H1 (cell line): ENCODE data around the gene SBK2. TPM values are rescaled to one million over a fixed set of nuclear protein-coding genes. Genes with fewer than 3 reads are reported as not detected.

Experiments used
- CTCF ChIA-PET: fragments of 300-600 bp; sonication (Branson Sonifier 250); formaldehyde crosslinking; loops from one replicate; lab custom pipeline; 2021; ENCODE audit not compliant: partially characterized antibody; lab: Charles Lee
- POLR2A ChIA-PET: fragments of 300-600 bp; sonication (Branson Sonifier 250); formaldehyde crosslinking; loops from one replicate; lab custom pipeline; 2021; ENCODE audit warnings: inconsistent platforms; ENCODE audit not compliant: partially characterized antibody; lab: Charles Lee
- DNase-seq, 2 experiments: peaks; one replicate each; pipeline versions ENCODE4 v3.0.0 to v3.0.0-alpha.2; 2010 to 2022; ENCODE audit warnings: low spot score in 2 of 2, low read depth in 1 of 2, mixed read lengths in 1 of 2
- FAIRE-seq: peaks from 2 replicates; lab custom pipeline; 2011; peaks lifted over from hg19 to GRCh38; lab: Jason Lieb, UNC
- H2AFZ ChIP-seq: 2 replicates; pipeline ENCODE4 v1.8.1; 2012; ENCODE audit warnings: low read length, inconsistent platforms
- H2AK5ac ChIP-seq: 2 replicates; pipeline ENCODE4 v1.6.1; 2013; ENCODE audit warnings: low read depth, low read length
- H2BK120ac ChIP-seq: replicated peaks from 2 replicates; pipeline ENCODE3; 2013; ENCODE audit warnings: low read depth, low read length, inconsistent platforms
- H2BK12ac ChIP-seq: 2 replicates; pipeline ENCODE4 v1.6.1; 2013; ENCODE audit warnings: low read depth, low read length
- H2BK15ac ChIP-seq: 2 replicates; pipeline ENCODE4 v1.6.1; 2013; ENCODE audit warnings: low read length
- H2BK20ac ChIP-seq: 2 replicates; pipeline ENCODE4 v1.6.1; 2013; ENCODE audit warnings: low read length
- H2BK5ac ChIP-seq: 2 replicates; pipeline ENCODE4 v1.6.1; 2013; ENCODE audit warnings: low read depth, low read length
- H3K14ac ChIP-seq: 2 replicates; pipeline ENCODE4 v1.6.1; 2013; ENCODE audit warnings: inconsistent platforms; ENCODE audit not compliant: insufficient read length
- H3K18ac ChIP-seq: 2 replicates; pipeline ENCODE4 v1.6.1; 2013; ENCODE audit warnings: low read length; ENCODE audit errors: extremely low read depth
- H3K23ac ChIP-seq: 2 replicates; pipeline ENCODE4 v1.6.1; 2013; ENCODE audit warnings: inconsistent platforms; ENCODE audit not compliant: insufficient read length
- H3K23me2 ChIP-seq: 2 replicates; pipeline ENCODE4 v1.6.1; 2013; ENCODE audit warnings: low read depth, low read length
- H3K27ac ChIP-seq: 2 replicates; pipeline ENCODE4 v1.6.1; 2011; ENCODE audit warnings: low read depth, low read length, inconsistent platforms
- H3K27me3 ChIP-seq, 4 experiments: replicated peaks in 1 of 4; 1 replicate in 1 of 4; 2 replicates in 3 of 4; pipeline versions ENCODE4 v1.6.1 to v1.8.1; 2011 to 2013; ENCODE audit warnings: low read length in 3 of 4, mild to moderate bottlenecking in 3 of 4, inconsistent platforms in 2 of 4, mixed read lengths in 2 of 4, moderate library complexity in 1 of 4; ENCODE audit not compliant: control insufficient read depth in 3 of 4, insufficient read depth in 3 of 4; ENCODE audit errors: extremely low read depth in 1 of 4
- H3K36me3 ChIP-seq, 4 experiments: 2 replicates each; pipeline versions ENCODE4 v1.6.1 to v1.8.1; 2011 to 2013; ENCODE audit warnings: mild to moderate bottlenecking in 4 of 4, low read length in 3 of 4, moderate library complexity in 2 of 4, control low read depth in 1 of 4, inconsistent platforms in 1 of 4; ENCODE audit not compliant: insufficient read depth in 4 of 4, control insufficient read depth in 2 of 4
- H3K4ac ChIP-seq: replicated peaks from 2 replicates; pipeline ENCODE3; 2013; ENCODE audit warnings: low read length, low read depth, mixed read lengths, inconsistent platforms; ENCODE audit not compliant: insufficient read length
- H3K4me1 ChIP-seq, 4 experiments: replicated peaks in 1 of 4; 1 replicate in 1 of 4; 2 replicates in 3 of 4; pipeline versions ENCODE4 v1.6.1 to v1.8.1; 2011 to 2013; ENCODE audit warnings: low read length in 3 of 4, inconsistent platforms in 2 of 4, mixed read lengths in 1 of 4; ENCODE audit not compliant: insufficient read depth in 4 of 4, control insufficient read depth in 3 of 4
- H3K4me2 ChIP-seq, 2 experiments: 2 replicates each; pipeline versions ENCODE4 v1.6.1 to v1.8.1; 2011 to 2013; ENCODE audit warnings: low read depth in 2 of 2, low read length in 2 of 2, control low read depth in 1 of 2, inconsistent platforms in 1 of 2, mild to moderate bottlenecking in 1 of 2; ENCODE audit not compliant: insufficient read depth in 1 of 2
- H3K4me3 ChIP-seq, 4 experiments: fragments of 200-600, 300-600 bp in 1 of 4; sonication (generic), shearing (Covaris generic), sonication (Bioruptor Twin) in 1 of 4; 2 replicates each; pipeline versions ENCODE4 v1.5.1 to v1.8.1; 2011 to 2016; ENCODE audit warnings: low read length in 4 of 4, low read depth in 3 of 4, control low read depth in 2 of 4, inconsistent platforms in 2 of 4, mild to moderate bottlenecking in 2 of 4, mixed read lengths in 1 of 4, moderate library complexity in 1 of 4; ENCODE audit not compliant: insufficient read depth in 2 of 4; ENCODE audit errors: extremely low read depth in 1 of 4
- H3K56ac ChIP-seq: replicated peaks from 2 replicates; pipeline ENCODE3; 2013; ENCODE audit warnings: low read depth, mild to moderate bottlenecking, mixed read lengths, low read length, inconsistent platforms; ENCODE audit not compliant: insufficient read length
- H3K79me1 ChIP-seq: 2 replicates; pipeline ENCODE4 v1.6.1; 2013; ENCODE audit warnings: low read depth, low read length, control low read depth
- H3K79me2 ChIP-seq, 2 experiments: 2 replicates each; pipeline versions ENCODE4 v1.6.1 to v1.8.1; 2012 to 2013; ENCODE audit warnings: low read length in 2 of 2, mild to moderate bottlenecking in 2 of 2, inconsistent platforms in 1 of 2; ENCODE audit not compliant: insufficient read depth in 2 of 2, control insufficient read depth in 1 of 2
- H3K9ac ChIP-seq, 4 experiments: replicated peaks in 1 of 4; 1 replicate in 1 of 4; 2 replicates in 3 of 4; pipeline versions ENCODE4 v1.6.1 to v1.8.1; 2011 to 2013; ENCODE audit warnings: low read depth in 3 of 4, low read length in 3 of 4, control low read depth in 2 of 4, mild to moderate bottlenecking in 2 of 4, moderate library complexity in 2 of 4, inconsistent platforms in 1 of 4; ENCODE audit errors: extremely low read depth in 1 of 4
- H3K9me3 ChIP-seq, 2 experiments: 2 replicates each; pipeline versions ENCODE4 v1.6.1 to v1.8.1; 2012 to 2013; ENCODE audit warnings: mild to moderate bottlenecking in 2 of 2, moderate library complexity in 2 of 2, control low read depth in 1 of 2, inconsistent platforms in 1 of 2, low read depth in 1 of 2, low read length in 1 of 2, mixed read lengths in 1 of 2; ENCODE audit not compliant: insufficient read depth in 2 of 2
- H4K20me1 ChIP-seq, 2 experiments: replicated peaks in 1 of 2; 2 replicates each; pipeline versions ENCODE3 to v1.8.1; 2011 to 2013; ENCODE audit warnings: inconsistent platforms in 2 of 2, low read length in 2 of 2, mild to moderate bottlenecking in 1 of 2; ENCODE audit not compliant: insufficient read depth in 2 of 2, control insufficient read depth in 1 of 2
- H4K5ac ChIP-seq: 2 replicates; pipeline ENCODE4 v1.6.1; 2013; ENCODE audit warnings: low read length, low read depth, mixed read lengths, inconsistent platforms; ENCODE audit not compliant: insufficient read length
- H4K8ac ChIP-seq: 2 replicates; pipeline ENCODE4 v1.8.0; 2013; ENCODE audit warnings: mild to moderate bottlenecking, moderate library complexity, low read length, inconsistent platforms; ENCODE audit not compliant: insufficient read depth; ENCODE audit errors: extremely low read depth
- H4K91ac ChIP-seq: replicated peaks from 2 replicates; pipeline ENCODE3; 2013; ENCODE audit warnings: low read length, mixed read lengths, inconsistent platforms; ENCODE audit not compliant: insufficient read length
- PHF8 ChIP-seq: fragments of 200-600 bp; sonication (generic); conservative IDR thresholded peaks from 2 replicates; pipeline ENCODE4 v1.7.1; 2012; ENCODE audit warnings: low read depth, mild to moderate bottlenecking, inconsistent platforms, low read length, moderate library complexity
- SRF ChIP-seq: IDR thresholded peaks from 2 replicates; pipeline ENCODE4 v1.6.1; 2011; ENCODE audit warnings: mild to moderate bottlenecking, low read depth, low read length, moderate library complexity
- TCF12 ChIP-seq: IDR thresholded peaks from 2 replicates; pipeline ENCODE4 v1.6.1; 2011; ENCODE audit warnings: low read depth, mild to moderate bottlenecking, low read length
- WGBS, 2 experiments: shearing (Covaris generic) in 1 of 2; methylation state at CpG; one replicate each; pipeline versions ENCODE4 v1.1.6 to v1.1.7; 2013 to 2015; ENCODE audit warnings: low lambda C conversion rate in 2 of 2, mixed read lengths in 2 of 2, inconsistent platforms in 1 of 2, low coverage in 1 of 2, missing lambda C conversion rate in 1 of 2; ENCODE audit not compliant: insufficient replicate concordance in 2 of 2, insufficient coverage in 1 of 2, insufficient read length in 1 of 2; ENCODE audit errors: extremely low coverage in 1 of 2, missing lambda C conversion rate in 1 of 2; 5-methylcytosine and 5-hydroxymethylcytosine counted together
- polyA plus RNA-seq, 7 experiments: library from polyadenylated mRNA; depleted of rRNA in 3 of 7; stranded (reverse) in 5 of 7; unstranded in 2 of 7; fragments of >200 nt in 5 of 7; fragments of 200-250 nt in 2 of 7; gene quantifications; 1 replicate in 5 of 7; 2 replicates in 1 of 7; 4 replicates in 1 of 7; pipeline versions ENCODE4 v1.2.1 to v1.2.3, GENCODE V29; 2011 to 2013; ENCODE audit warnings: missing spikeins in 2 of 7, mixed read lengths in 2 of 7
- total RNA-seq: library from RNA; stranded (reverse); fragmentation: NEBNext Ultra II Directional; extraction: Animal tissue kit (Norgen Biotek cat#: 25700); gene quantifications from 2 replicates; pipeline ENCODE4 v1.2.1, GENCODE V29; 2021
- TF ChIP-seq, protein P1 (sequence below): IDR thresholded peaks from 2 replicates; pipeline ENCODE4 v1.6.1; 2011; ENCODE audit warnings: low read length, improper control_type of control experiment

Gene SBK2
- total and polyA plus RNA-seq, 2 of the 8 experiments (the other 6 are each of a cell fraction or from before 2014, with no cell fraction given), result 3.2 to 4.1 TPM

DNA sequence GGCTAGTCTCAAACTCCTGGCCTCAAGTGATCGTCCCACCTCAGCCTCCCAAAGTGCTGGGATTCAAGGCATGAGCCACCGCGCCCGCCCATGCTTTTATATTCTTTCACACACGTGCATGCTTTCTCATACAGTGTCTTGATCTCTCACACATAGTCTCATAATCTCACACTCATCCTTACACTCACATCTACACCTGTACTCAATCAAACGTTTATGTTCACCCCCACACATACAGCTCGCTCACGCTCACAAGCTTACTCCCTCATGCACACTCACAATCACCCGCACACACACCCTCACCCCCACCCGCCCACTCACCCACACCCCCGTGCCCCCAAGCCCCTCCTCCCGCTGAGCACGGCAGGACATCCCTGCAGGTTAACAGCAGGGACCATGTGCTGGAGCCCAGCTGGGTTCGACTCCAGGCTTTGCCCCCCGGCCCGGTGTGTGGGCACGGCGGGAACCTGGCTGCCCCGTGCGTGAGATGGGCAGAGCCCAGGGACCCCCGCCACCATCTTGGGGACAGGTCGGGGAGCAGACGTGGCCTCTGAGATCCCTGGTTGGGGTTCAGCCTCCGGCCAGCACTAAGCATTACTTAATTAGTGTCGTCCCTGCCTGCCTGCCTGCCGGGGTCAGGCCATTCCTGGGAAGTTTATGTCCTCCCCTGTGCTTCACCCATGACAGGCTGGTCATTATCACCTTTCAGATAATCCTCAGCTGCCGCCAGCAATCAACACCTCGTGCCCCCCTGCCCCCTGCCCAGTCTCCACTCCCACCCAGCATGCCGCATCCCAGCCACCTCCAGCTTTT, 11.4 kb downstream of the SBK2 start:
- H3K9ac ChIP-seq, result no peak overlapping the region
- no peak overlapping the region for H4K91ac ChIP-seq
- H4K5ac ChIP-seq, result no peak overlapping the region
- H3K4ac ChIP-seq, result no peak overlapping the region
- DNase-seq (no peak), FAIRE-seq (no peak)
- TF ChIP-seq TCF12, result no peak
- TF ChIP-seq, protein P1, sequence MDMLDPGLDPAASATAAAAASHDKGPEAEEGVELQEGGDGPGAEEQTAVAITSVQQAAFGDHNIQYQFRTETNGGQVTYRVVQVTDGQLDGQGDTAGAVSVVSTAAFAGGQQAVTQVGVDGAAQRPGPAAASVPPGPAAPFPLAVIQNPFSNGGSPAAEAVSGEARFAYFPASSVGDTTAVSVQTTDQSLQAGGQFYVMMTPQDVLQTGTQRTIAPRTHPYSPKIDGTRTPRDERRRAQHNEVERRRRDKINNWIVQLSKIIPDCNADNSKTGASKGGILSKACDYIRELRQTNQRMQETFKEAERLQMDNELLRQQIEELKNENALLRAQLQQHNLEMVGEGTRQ, result no peak
- no peak for TF ChIP-seq PHF8
- no peak for TF ChIP-seq SRF
- H2BK20ac ChIP-seq, result no peak overlapping the region
- no peaks in the 10 kb centered on the region for H3K27me3 ChIP-seq
- H3K4me2 ChIP-seq, result no peak overlapping the region; a peak in 1 of 4 replicates
- H3K56ac ChIP-seq, result no peak overlapping the region
- H3K4me1 ChIP-seq, result peaks cover 0 to 9% (median 2%) of the 10 kb centered on the region in 4 experiments; a peak in 3 of 7 replicates
- ChIA-PET CTCF (interaction anchor here (1.1 kb wide), 1 partner anchor 21 kb away, joined by 4 read pairs; no protein-coding TSS in a partner anchor), POLR2A (interaction anchor here (1.1 to 1.5 kb wide), 4 partner anchors 8 to 68 kb away, joined by 3 to 6 read pairs (median 3); no protein-coding TSS in a partner anchor)
- H3K23ac ChIP-seq, result no peak overlapping the region
- no peak overlapping the region for H2BK120ac ChIP-seq
- peaks cover 0 to 9% of the 10 kb centered on the region in 2 experiments for H4K20me1 ChIP-seq
- no peak overlapping the region for H3K14ac ChIP-seq
- no peak overlapping the region for H2BK12ac ChIP-seq
- H2AFZ ChIP-seq, result no peak overlapping the region
- H2AK5ac ChIP-seq, result no peak overlapping the region
- no peaks in the 10 kb centered on the region for H3K79me1 ChIP-seq
- 81 to 100% methylated on average over 2 to 24 of the region's 29 CpGs for WGBS, 2 experiments
- H3K4me3 ChIP-seq, result no peak overlapping the region
- H3K79me2 ChIP-seq, result no peaks in the 10 kb centered on the region
- no peak overlapping the region for H3K18ac ChIP-seq
- no peaks in the 10 kb centered on the region; a peak in 1 of 8 replicates for H3K36me3 ChIP-seq
- no peak overlapping the region for H2BK15ac ChIP-seq
- no peak overlapping the region for H4K8ac ChIP-seq
- H3K27ac ChIP-seq, result no peak overlapping the region
- no peaks in the 10 kb centered on the region for H3K23me2 ChIP-seq
- H3K9me3 ChIP-seq, result peaks cover 0 to 7% of the 10 kb centered on the region in 2 experiments; a peak in 2 of 4 replicates
- H2BK5ac ChIP-seq, result no peak overlapping the region
